Measurements from ENCODE around the gene LTBR.

DNA sequence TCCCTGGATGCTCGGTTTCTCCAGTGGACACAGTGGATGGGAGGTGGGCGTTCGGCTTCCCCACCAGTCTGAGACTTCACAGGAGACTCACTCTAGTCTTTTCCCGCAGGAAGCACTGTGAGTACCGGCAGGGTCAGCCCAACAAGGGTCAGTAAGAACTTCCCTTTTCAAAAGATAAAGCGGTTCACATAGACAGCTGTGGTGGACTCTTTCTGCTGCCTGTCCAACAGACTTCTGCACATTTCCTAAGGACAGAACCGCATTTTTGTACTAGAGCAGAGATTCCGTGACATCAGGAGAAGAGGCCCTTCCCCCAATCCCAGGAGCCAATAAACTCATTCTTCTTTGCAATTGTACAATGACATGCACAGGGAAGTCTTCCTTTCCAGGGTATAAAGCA is 10.4 kb downstream of the LTBR start:
- TF ChIP-seq, protein P1, sequence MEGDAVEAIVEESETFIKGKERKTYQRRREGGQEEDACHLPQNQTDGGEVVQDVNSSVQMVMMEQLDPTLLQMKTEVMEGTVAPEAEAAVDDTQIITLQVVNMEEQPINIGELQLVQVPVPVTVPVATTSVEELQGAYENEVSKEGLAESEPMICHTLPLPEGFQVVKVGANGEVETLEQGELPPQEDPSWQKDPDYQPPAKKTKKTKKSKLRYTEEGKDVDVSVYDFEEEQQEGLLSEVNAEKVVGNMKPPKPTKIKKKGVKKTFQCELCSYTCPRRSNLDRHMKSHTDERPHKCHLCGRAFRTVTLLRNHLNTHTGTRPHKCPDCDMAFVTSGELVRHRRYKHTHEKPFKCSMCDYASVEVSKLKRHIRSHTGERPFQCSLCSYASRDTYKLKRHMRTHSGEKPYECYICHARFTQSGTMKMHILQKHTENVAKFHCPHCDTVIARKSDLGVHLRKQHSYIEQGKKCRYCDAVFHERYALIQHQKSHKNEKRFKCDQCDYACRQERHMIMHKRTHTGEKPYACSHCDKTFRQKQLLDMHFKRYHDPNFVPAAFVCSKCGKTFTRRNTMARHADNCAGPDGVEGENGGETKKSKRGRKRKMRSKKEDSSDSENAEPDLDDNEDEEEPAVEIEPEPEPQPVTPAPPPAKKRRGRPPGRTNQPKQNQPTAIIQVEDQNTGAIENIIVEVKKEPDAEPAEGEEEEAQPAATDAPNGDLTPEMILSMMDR (IDR thresholded peaks at IDR 0.05): no peak
- no peak for TF ChIP-seq POLR2AphosphoS5 (IDR thresholded peaks at IDR 0.05)
- TF ChIP-seq POLR2A (IDR thresholded peaks at IDR 0.05): no peak
